ACC112 (cell line): ENCODE data around the gene NUDT1.

Source experiments
- H2AFZ ChIP-seq: fragments of 200-600 bp; sonication (generic); one replicate; pipeline ENCODE4 v1.6.0; 2017; ENCODE audit warnings: antibody characterized with exemption, low read length; ENCODE audit not compliant: unreplicated experiment
- H3K27ac ChIP-seq: fragments of 200-600 bp; sonication (generic); 2 replicates; pipeline ENCODE4 v1.5.1; 2014; ENCODE audit warnings: low read depth, mild to moderate bottlenecking, antibody characterized with exemption, low read length, moderate library complexity
- H3K27me3 ChIP-seq: fragments of 200-600 bp; sonication (generic); 2 replicates; pipeline ENCODE4 v1.6.1; 2014; ENCODE audit warnings: mild to moderate bottlenecking, antibody characterized with exemption, low read length, moderate library complexity, mixed read lengths; ENCODE audit not compliant: insufficient read depth
- H3K36me3 ChIP-seq: fragments of 200-600 bp; sonication (generic); 2 replicates; pipeline ENCODE4 v1.6.1; 2016; ENCODE audit warnings: mild to moderate bottlenecking, antibody characterized with exemption, low read length, moderate library complexity, mixed read lengths; ENCODE audit not compliant: insufficient read depth
- H3K4me1 ChIP-seq: fragments of 200-600 bp; sonication (generic); one replicate; pipeline ENCODE4 v1.6.1; 2016; ENCODE audit warnings: low read length, mixed read lengths; ENCODE audit not compliant: insufficient read depth, unreplicated experiment, control insufficient read depth
- H3K4me3 ChIP-seq: fragments of 200-600 bp; sonication (generic); 2 replicates; pipeline ENCODE4 v1.5.1; 2014; ENCODE audit warnings: mild to moderate bottlenecking, low read depth, low read length
- H3K79me2 ChIP-seq: fragments of 200-600 bp; sonication (generic); one replicate; pipeline ENCODE4 v1.6.0; 2016; ENCODE audit warnings: low read length; ENCODE audit not compliant: control insufficient read depth, unreplicated experiment, insufficient read depth

NUDT1 gene

GRCh38 chr7:2271273-2272026, 29.4 kb downstream of the NUDT1 start:
- H3K27me3 ChIP-seq: no peaks in the 10 kb centered on the region

GRCh38 chr7:2272031-2272430, 30.0 kb downstream of the NUDT1 start:
- Histone ChIP-seq H3K36me3 (no peaks in the 10 kb centered on the region; the same call in 1 of the 2 replicates), H3K79me2 (no peaks in the 10 kb centered on the region), H3K4me3 (no peak overlapping the region), H3K27ac (no peak overlapping the region), H3K4me1 (no peaks in the 10 kb centered on the region), H2AFZ (no peak overlapping the region), H3K27me3 (no peaks in the 10 kb centered on the region)

More at GRCh38 chr7:2271273-2272026, 29.4 kb downstream of the NUDT1 start:
- Histone ChIP-seq H3K4me3 (no peak overlapping the region), H3K79me2 (no peaks in the 10 kb centered on the region), H3K36me3 (no peaks in the 10 kb centered on the region; the same call in 1 of the 2 replicates), H2AFZ (no peak overlapping the region), H3K4me1 (peaks cover 5% of the 10 kb centered on the region), H3K27ac (no peak overlapping the region)

- no peaks in the 10 kb centered on the region; the same call in 1 of the 2 replicates for H3K36me3 ChIP-seq
- no peak overlapping the region for H2AFZ ChIP-seq
- no peak overlapping the region for H3K27ac ChIP-seq
- no peaks in the 10 kb centered on the region for H3K4me1 ChIP-seq
- no peaks in the 10 kb centered on the region for H3K27me3 ChIP-seq
- no peak overlapping the region for H3K4me3 ChIP-seq
- H3K79me2 ChIP-seq: no peaks in the 10 kb centered on the region
These were observed 31.8 kb downstream of the NUDT1 start for GRCh38 chr7:2273866-2274265.

- Histone ChIP-seq H3K27ac (no peak overlapping the region), H3K27me3 (no peaks in the 10 kb centered on the region), H3K4me3 (no peak overlapping the region), H3K36me3 (no peaks in the 10 kb centered on the region; the same call in 1 of the 2 replicates), H3K79me2 (peaks cover 3% of the 10 kb centered on the region), H2AFZ (no peak overlapping the region), H3K4me1 (no peaks in the 10 kb centered on the region)
These were observed 32.6 kb downstream of the NUDT1 start for GRCh38 chr7:2274666-2275065.

- Histone ChIP-seq H3K27me3 (no peaks in the 10 kb centered on the region), H2AFZ (no peak overlapping the region)
These were observed 33.1 kb downstream of the NUDT1 start for GRCh38 chr7:2275101-2275500.

GRCh38 chr7:2276107-2276506, 34.1 kb downstream of the NUDT1 start:
- no peaks in the 10 kb centered on the region; the same call in 1 of the 2 replicates for H3K36me3 ChIP-seq
- no peaks in the 10 kb centered on the region for H3K27me3 ChIP-seq
- no peaks in the 10 kb centered on the region for H3K4me1 ChIP-seq
- no peak overlapping the region for H3K4me3 ChIP-seq
- H3K79me2 ChIP-seq: peaks cover 3% of the 10 kb centered on the region
- no peak overlapping the region for H2AFZ ChIP-seq
- H3K27ac ChIP-seq: no peak overlapping the region

More at GRCh38 chr7:2275101-2275500, 33.1 kb downstream of the NUDT1 start:
- H3K36me3 ChIP-seq: no peaks in the 10 kb centered on the region; the same call in 1 of the 2 replicates
- H3K27ac ChIP-seq: no peak overlapping the region
- H3K79me2 ChIP-seq: peaks cover 3% of the 10 kb centered on the region
- no peak overlapping the region for H3K4me3 ChIP-seq
- H3K4me1 ChIP-seq: no peaks in the 10 kb centered on the region

GRCh38 chr7:2278026-2278425, 36.0 kb downstream of the NUDT1 start:
- Histone ChIP-seq H3K79me2 (peaks cover 8% of the 10 kb centered on the region), H2AFZ (no peak overlapping the region), H3K4me1 (no peaks in the 10 kb centered on the region), H3K27me3 (no peaks in the 10 kb centered on the region), H3K27ac (no peak overlapping the region), H3K36me3 (no peaks in the 10 kb centered on the region), H3K4me3 (no peak overlapping the region)

GRCh38 chr7:2279896-2280295, 37.9 kb downstream of the NUDT1 start:
- H3K27ac ChIP-seq: no peak overlapping the region

GRCh38 chr7:2280424-2280823, 38.4 kb downstream of the NUDT1 start:
- H3K4me3 ChIP-seq: no peak overlapping the region
- H3K36me3 ChIP-seq: no peaks in the 10 kb centered on the region
- no peaks in the 10 kb centered on the region for H3K27me3 ChIP-seq
- no peak overlapping the region for H3K27ac ChIP-seq
- H3K4me1 ChIP-seq: no peaks in the 10 kb centered on the region
- H3K79me2 ChIP-seq: peaks cover 8% of the 10 kb centered on the region
- no peak overlapping the region for H2AFZ ChIP-seq

More at GRCh38 chr7:2279896-2280295, 37.9 kb downstream of the NUDT1 start:
- no peak overlapping the region for H3K4me3 ChIP-seq
- no peaks in the 10 kb centered on the region for H3K27me3 ChIP-seq
- no peaks in the 10 kb centered on the region for H3K4me1 ChIP-seq
- H3K79me2 ChIP-seq: peaks cover 8% of the 10 kb centered on the region
- H3K36me3 ChIP-seq: no peaks in the 10 kb centered on the region
- H2AFZ ChIP-seq: no peak overlapping the region

- no peaks in the 10 kb centered on the region for H3K27me3 ChIP-seq
- no peak overlapping the region for H2AFZ ChIP-seq
- H3K4me3 ChIP-seq: no peak overlapping the region
- H3K36me3 ChIP-seq: no peaks in the 10 kb centered on the region
- peaks cover 8% of the 10 kb centered on the region for H3K79me2 ChIP-seq
- H3K4me1 ChIP-seq: no peaks in the 10 kb centered on the region
- no peak overlapping the region for H3K27ac ChIP-seq
These were observed 39.5 kb downstream of the NUDT1 start for GRCh38 chr7:2281541-2281940.

GRCh38 chr7:2282185-2282751, 40.2 kb downstream of the NUDT1 start:
- no peaks in the 10 kb centered on the region for H3K36me3 ChIP-seq
- no peak overlapping the region for H2AFZ ChIP-seq
- H3K79me2 ChIP-seq: peaks cover 8% of the 10 kb centered on the region
- no peak overlapping the region for H3K4me3 ChIP-seq
- H3K4me1 ChIP-seq: no peaks in the 10 kb centered on the region
- H3K27me3 ChIP-seq: no peaks in the 10 kb centered on the region
- no peak overlapping the region for H3K27ac ChIP-seq
